OCI-LY3 (cell line): ENCODE results near the gene ZER1.
"Not testable (repeated sequence)": the region's sequence is repeated elsewhere in the genome, so short reads cannot be mapped to it uniquely, and the experiment has no call there.

Source experiments
- CTCF ChIP-seq: fragments of 200-600, 300-600 bp; sonication (generic); IDR thresholded peaks from 2 replicates; pipeline ENCODE4 v1.5.1; 2014; ENCODE audit warnings: antibody characterized with exemption, low read length, low read depth
- EZH2phosphoT487 ChIP-seq: fragments of 200-600 bp; shearing (Covaris generic); IDR thresholded peaks from 2 replicates; pipeline ENCODE4 v1.6.1; 2018; ENCODE audit warnings: antibody characterized with exemption, mixed run types, low read depth

GRCh38 chr9:128794961-128795360, 23.2 kb upstream of the ZER1 start:
- not testable (repeated sequence) for TF ChIP-seq CTCF, EZH2phosphoT487
